Measurements from ENCODE around the gene CA7.
A peak's percentile ranks its signal among the peaks of the same experiment; 100 is the strongest.

The CA7 gene

DNA sequence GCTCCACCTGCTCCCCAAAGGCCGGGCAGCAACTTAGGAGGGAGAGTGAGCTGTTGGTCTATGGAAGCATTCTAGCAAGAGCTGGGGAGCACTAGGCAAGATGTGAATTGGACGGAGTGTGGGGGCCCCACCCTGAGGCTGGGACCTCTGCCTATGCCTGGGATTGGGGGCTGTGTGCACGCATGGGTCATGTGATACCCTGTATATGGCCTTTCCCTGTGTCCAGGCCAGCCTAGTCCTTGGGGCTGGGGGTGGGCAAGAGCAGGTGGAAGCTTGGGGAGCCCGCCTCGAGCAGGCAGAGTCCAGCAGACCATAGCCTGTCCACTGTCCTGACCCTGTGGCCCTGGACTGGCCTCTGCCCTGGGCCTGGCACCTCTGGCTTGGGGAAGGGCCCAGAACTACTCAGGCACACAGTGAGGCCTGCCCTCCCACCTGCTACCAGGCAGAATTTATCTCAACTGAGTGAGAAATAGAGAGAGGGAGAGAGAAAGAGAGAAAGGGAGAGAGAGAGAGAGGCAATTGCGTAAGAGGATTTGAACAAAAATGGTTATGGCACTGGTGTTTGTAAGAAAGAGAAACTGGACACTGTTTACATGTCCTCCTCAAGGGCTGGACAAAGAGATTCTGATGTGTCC lies 55.2 kb downstream of the CA7 start:
- no peak for DNase-seq

DNA sequence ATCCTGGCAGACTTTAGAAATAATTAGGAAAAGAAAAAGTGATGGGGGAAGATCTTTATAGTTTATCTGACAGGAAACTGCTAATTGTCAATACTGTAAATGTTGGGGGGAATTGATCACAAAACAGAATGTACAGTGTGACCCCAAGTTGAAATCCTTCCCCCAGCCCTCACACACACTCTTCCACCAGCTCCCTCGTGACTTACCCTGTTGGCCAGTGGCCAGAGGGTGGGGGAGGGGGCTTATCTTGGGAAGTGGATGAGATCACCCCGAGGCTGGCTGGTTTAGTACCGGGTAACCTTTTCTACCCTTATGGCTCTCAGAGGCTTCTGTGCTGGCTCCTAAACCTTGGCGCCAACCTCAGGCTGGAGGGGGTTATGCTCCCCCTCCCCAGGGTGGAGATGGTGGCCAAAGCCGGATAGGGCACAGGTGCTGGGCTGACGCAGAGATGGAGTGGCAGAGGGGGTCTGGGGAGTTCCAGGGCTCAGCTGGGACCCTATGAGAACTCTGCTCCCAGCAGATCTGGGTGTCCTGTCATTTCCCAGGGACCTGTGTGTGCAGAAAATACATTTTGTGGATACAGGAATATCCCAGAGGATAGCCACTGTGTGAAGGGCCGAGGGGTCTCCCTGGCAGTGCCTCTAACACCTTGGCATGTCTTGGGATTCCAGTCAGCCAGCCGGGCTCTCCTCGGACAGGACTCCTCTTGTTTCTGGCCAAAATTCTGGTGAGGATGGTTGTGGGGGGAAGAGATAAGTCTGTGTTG lies 55.9 kb downstream of the CA7 start:
- no peak for DNase-seq

DNA sequence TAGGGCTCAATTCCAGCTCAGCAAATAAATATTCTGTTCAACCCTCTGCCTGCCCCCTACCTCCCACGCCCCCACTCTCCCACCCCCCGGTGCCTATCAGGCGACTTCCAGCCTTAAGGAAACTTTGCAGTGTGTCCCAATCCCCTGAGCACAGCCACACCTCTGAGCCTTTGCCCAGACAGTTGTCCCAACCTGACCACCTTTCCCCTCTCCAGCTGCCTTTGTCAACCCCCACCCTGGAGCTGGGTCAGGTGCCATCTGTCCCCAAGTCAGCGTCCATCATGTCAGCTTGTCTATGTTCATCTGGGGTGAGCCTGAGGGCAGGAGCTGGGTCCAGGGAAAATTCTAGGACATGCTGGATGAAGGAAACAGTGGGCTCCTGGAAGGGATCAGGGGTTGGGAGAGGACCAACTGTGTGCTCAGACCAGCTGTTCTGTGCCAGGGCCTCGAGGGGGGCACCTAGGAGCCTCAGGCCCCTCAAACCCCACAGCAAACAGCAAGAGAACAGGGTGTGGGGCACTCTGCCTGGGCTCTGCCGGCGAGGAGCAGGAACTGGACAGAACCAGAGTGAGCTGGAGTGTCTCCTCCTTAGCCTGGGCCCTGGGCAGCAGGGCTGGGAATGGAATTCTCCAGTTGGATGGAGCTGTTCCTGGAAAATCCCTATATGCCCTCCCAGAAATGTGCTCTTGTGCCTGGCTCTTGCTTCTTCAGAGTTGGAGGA lies 56.7 kb downstream of the CA7 start:
- DNase-seq = peak; percentile 30

DNA sequence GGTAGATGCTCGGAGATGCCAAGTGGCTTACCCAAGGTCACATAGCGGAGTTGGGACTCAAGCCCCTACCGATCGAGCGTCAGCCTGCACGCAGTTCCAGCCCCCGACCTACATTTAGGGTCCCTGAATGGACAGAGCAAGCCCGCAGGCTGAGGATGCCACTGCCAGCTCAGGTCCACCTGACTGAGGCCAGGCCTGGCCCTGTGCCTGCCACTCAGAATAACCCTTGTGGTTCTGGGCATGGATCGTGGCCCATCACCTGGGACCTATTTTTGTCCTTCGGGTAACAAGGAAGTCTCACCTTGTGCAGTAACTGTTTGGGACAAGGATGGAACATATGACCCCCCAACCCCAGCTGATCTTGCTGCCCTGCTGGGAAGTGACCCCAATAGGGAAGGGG lies 57.4 kb downstream of the CA7 start:
- DNase-seq = no peak

DNA sequence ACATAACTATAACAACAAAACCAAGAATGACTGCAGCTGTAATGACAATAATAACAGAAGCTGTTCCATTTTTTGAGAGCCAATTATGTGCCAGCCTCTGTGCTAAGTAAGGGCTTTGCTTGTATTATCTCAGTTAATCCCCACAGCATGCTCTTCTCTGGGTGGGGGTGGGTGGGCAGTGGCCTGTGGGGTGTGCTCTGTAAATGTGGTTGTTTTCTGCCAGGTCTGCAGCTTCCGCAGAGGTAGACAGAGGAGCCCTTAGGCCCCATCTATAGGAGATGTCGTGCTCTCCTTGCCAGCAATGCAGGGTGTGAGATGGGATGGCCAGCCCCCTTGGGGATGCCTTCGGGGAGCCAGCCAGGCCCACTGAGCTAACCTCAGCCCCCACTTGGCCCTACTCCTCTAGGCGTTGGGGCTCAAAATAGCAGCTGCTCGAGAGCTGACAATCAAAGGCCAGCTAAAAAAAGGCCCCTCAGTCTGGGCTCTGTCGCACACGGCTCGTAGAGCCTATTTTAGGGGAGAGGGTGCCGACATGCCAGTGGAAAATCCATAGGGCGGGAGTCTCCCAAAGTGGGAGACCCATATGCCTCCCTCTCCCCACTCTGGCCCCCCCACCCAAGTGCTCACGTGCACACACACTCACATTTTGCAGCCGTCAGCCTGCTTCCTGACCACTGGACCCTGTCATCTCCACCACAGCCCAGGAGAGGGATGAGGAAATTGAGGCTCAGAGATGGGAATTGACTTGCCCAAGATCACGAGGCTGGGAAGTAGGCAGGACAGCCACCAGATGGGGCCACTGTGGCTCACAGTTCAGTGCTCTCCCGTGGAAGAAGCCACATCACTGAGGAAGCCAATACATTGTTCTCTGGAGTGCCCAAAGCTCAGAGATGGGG lies 58.7 kb downstream of the CA7 start:
- DNase-seq = no peak

All from midbrain (tissue), 1 donor.